ENCODE results near the gene HSPA8. TPM values are rescaled to one million over a fixed set of nuclear protein-coding genes. Genes with fewer than 3 reads are reported as not detected.

HSPA8 gene
- total RNA-seq, 1 experiment from 2014 or later, result 1,301 TPM

GRCh38 chr11:123046473-123047259, 15.3 kb downstream of the HSPA8 start:
- no peak for TF ChIP-seq FOSL1 (IDR thresholded peaks at IDR 0.05; ENCODE audit: low read depth)
- no peak for TF ChIP-seq POLR2AphosphoS5 (IDR thresholded peaks at IDR 0.05; ENCODE audit: low read depth, low read length)
- no peak for TF ChIP-seq POLR2A (IDR thresholded peaks at IDR 0.05; ENCODE audit: borderline replicate concordance, extremely low read depth, insufficient read depth, insufficient read length)
- no peak for TF ChIP-seq EZH2phosphoT487 (IDR thresholded peaks at IDR 0.05; ENCODE audit: borderline replicate concordance)
- no peak for TF ChIP-seq REST (IDR thresholded peaks at IDR 0.05; ENCODE audit: low read depth)
- TF ChIP-seq TCF7L2 (IDR thresholded peaks at IDR 0.05; ENCODE audit: borderline replicate concordance, extremely low read depth, insufficient read depth, insufficient read length), result no peak
- TF ChIP-seq CBX3 (IDR thresholded peaks at IDR 0.05; ENCODE audit: low read depth), result no peak
- no peak for TF ChIP-seq SIN3A (IDR thresholded peaks at IDR 0.05; ENCODE audit: low read depth)
- no peak for TF ChIP-seq SP1 (IDR thresholded peaks at IDR 0.05; ENCODE audit: low read depth)
- TF ChIP-seq SRF (IDR thresholded peaks at IDR 0.05; ENCODE audit: low read depth), result no peak
- TF ChIP-seq JUND (IDR thresholded peaks at IDR 0.05), result no peak
- H3K9me3 ChIP-seq (ENCODE audit: control insufficient read depth in 1 of 2, insufficient read depth in 1 of 2, low read depth in 1 of 2, low read length in 2 of 2), result no peaks in the 10 kb centered on the region
- no peaks in the 10 kb centered on the region for H3K79me2 ChIP-seq (ENCODE audit: insufficient read depth, low read length)
- BruUV-seq (replicated peaks), result no TSS peak
- H3K9ac ChIP-seq (ENCODE audit: low read length), result no peak overlapping the region
- no peak for ATAC-seq
- H3K27ac ChIP-seq (ENCODE audit: low read depth, low read length), result no peak overlapping the region
- no peak overlapping the region for H3K4me2 ChIP-seq (ENCODE audit: low read length)
- ChIA-PET CTCF (interaction anchor here (0.8 to 1.7 kb wide), 3 partner anchors 13 to 187 kb away, joined by 3 to 6 read pairs (median 3); no protein-coding TSS in a partner anchor), POLR2A (interaction anchor here (0.7 to 1.2 kb wide), 4 partner anchors 9 to 261 kb away, joined by 3 to 5 read pairs (median 4); partner anchors contain the start of gene HSPA8), RAD21 (ENCODE audit: low non-redundant PET in 1 of 2, low total read pairs in 2 of 2, uncharacterized antibody in 2 of 2, unreplicated experiment in 2 of 2) (no interaction called here)
- no peaks in the 10 kb centered on the region for H3K9me2 ChIP-seq (ENCODE audit: insufficient read depth)
- no peaks in the 10 kb centered on the region for H4K20me1 ChIP-seq (ENCODE audit: insufficient read depth)
- H3K27me3 ChIP-seq (ENCODE audit: insufficient read depth, low read length), result no peaks in the 10 kb centered on the region
- H3K36me3 ChIP-seq (ENCODE audit: control insufficient read depth in 1 of 2, insufficient read depth in 2 of 2, low read length in 2 of 2), result no peaks in the 10 kb centered on the region
- no peak for DNase-seq (ENCODE audit: low read depth, low spot score)
- no peak overlapping the region for H3K4me3 ChIP-seq (replicated peaks in 1 of 2; ENCODE audit: low read depth in 1 of 2, low read length in 2 of 2)
- H3K4me1 ChIP-seq (ENCODE audit: control insufficient read depth in 1 of 2, insufficient read depth in 2 of 2, low read length in 2 of 2), result no peaks in the 10 kb centered on the region
- intact Hi-C loops (cut with micrococcal nuclease), result no loop called here
- H2AFZ ChIP-seq (ENCODE audit: low read depth, low read length, poor library complexity, severe bottlenecking), result no peak overlapping the region
